ENCODE measurements around the gene PSMC3IP.

- no peak for TF ChIP-seq CTCF (conservative IDR thresholded peaks at IDR 0.05)
- no peak for TF ChIP-seq ZFX (IDR thresholded peaks at IDR 0.05)
These were observed 52.3 kb downstream of the PSMC3IP start for GRCh38 chr17:42525221-42525620.

All from C4-2B (cell line).